Breast epithelium (tissue), 4 donors: ENCODE data around the gene PEX16. TPM values are rescaled to one million over a fixed set of nuclear protein-coding genes. Genes with fewer than 3 reads are reported as not detected.

Experiments
- DNase-seq, 2 donors: peaks; one replicate each; pipeline ENCODE4 v3.0.0-alpha.2; 2019; ENCODE audit warnings: low spot score in 2 of 2
- H3K27ac ChIP-seq, 2 donors: fragments of 200-600 bp; sonication (generic) in 1 of 2; one replicate each; pipeline ENCODE4 v1.5.1; 2016 to 2019; ENCODE audit warnings: mild to moderate bottlenecking in 1 of 2
- H3K27me3 ChIP-seq, 2 donors: fragments of 200-600 bp; sonication (generic) in 1 of 2; one replicate each; pipeline versions ENCODE4 v1.5.1 to v1.6.0; 2017 to 2019; ENCODE audit warnings: control low read depth in 1 of 2, mild to moderate bottlenecking in 1 of 2
- H3K36me3 ChIP-seq: fragments of 200-600 bp; one replicate; pipeline ENCODE4 v1.5.1; 2019
- H3K4me1 ChIP-seq, 2 donors: fragments of 200-600 bp; sonication (generic); one replicate each; pipeline ENCODE4 v1.5.1; 2016 to 2019; ENCODE audit warnings: control low read depth in 1 of 2
- H3K4me3 ChIP-seq, 3 donors: fragments of 200-600 bp; sonication (generic); 1 replicate in 2 of 3; 2 replicates in 1 of 3; pipeline ENCODE4 v1.5.1; 2016 to 2019; ENCODE audit warnings: mild to moderate bottlenecking in 3 of 3, moderate library complexity in 2 of 3
- H3K9me3 ChIP-seq, 2 donors: fragments of 200-600 bp; sonication (generic) in 1 of 2; one replicate each; pipeline ENCODE4 v1.5.1; 2016 to 2019; ENCODE audit warnings: control low read depth in 1 of 2
- CTCF ChIP-seq, 3 donors: fragments of 450-650 bp; IDR thresholded peaks; one replicate each; pipeline ENCODE4 v1.5.1; 2016 to 2017; ENCODE audit warnings: antibody characterized with exemption in 3 of 3, mild to moderate bottlenecking in 3 of 3, moderate library complexity in 3 of 3
- POLR2A ChIP-seq: fragments of 450-650 bp; IDR thresholded peaks from one replicate; pipeline ENCODE4 v1.6.1; 2016; ENCODE audit warnings: antibody characterized with exemption, mild to moderate bottlenecking, moderate library complexity
- POLR2AphosphoS5 ChIP-seq, 3 donors: sonication (generic); formaldehyde crosslinking; IDR thresholded peaks; one replicate each; pipeline ENCODE4 v1.6.1; 2017; ENCODE audit warnings: antibody characterized with exemption in 3 of 3
- intact Hi-C: fragments of 100-400 bp; cut with DNase I; formaldehyde crosslinking; loops from one replicate; pipeline ENCODE4 v1.15.1; 2023; ENCODE audit warnings: low total_unique reads
- total RNA-seq, 3 donors: library from RNA; depleted of rRNA; stranded (reverse); fragments of >200 nt; gene quantifications; one replicate each; pipeline ENCODE4 v1.1.0, GENCODE V29; 2016

The PEX16 gene
- total RNA-seq, 3 donors from 2014 or later = 22.1 to 32.8 (median 25.6) TPM

- Histone ChIP-seq H3K36me3 (no peaks in the 10 kb centered on the region), H3K27me3 (no peaks in the 10 kb centered on the region), H3K9me3 (no peaks in the 10 kb centered on the region), H3K27ac (no peak overlapping the region), H3K4me1 (no peaks in the 10 kb centered on the region), H3K4me3 (no peak overlapping the region)
- intact Hi-C loops = no loop called here
- no peak for TF ChIP-seq POLR2AphosphoS5 (IDR thresholded peaks at IDR 0.05)
- no peak for TF ChIP-seq POLR2A
- TF ChIP-seq CTCF (IDR thresholded peaks at IDR 0.05) = no peak
- no peak for DNase-seq
Observed at GRCh38 chr11:45949992-45950407, 32.3 kb upstream of the PEX16 start.

- no peaks in the 10 kb centered on the region for H3K9me3 ChIP-seq
- H3K4me3 ChIP-seq = no peak overlapping the region
- intact Hi-C loops = no loop called here
- no peaks in the 10 kb centered on the region for H3K27me3 ChIP-seq
- no peaks in the 10 kb centered on the region for H3K36me3 ChIP-seq
- TF ChIP-seq POLR2AphosphoS5 (IDR thresholded peaks at IDR 0.05) (no peak), CTCF (IDR thresholded peaks at IDR 0.05) (no peak), POLR2A (no peak)
- H3K4me1 ChIP-seq = no peaks in the 10 kb centered on the region
- H3K27ac ChIP-seq = no peak overlapping the region
- DNase-seq = no peak
Observed at GRCh38 chr11:45948356-45948755, 30.7 kb upstream of the PEX16 start.

GRCh38 chr11:45947885-45948284 is 30.2 kb upstream of the PEX16 start:
- TF ChIP-seq POLR2A = no peak
- TF ChIP-seq POLR2AphosphoS5 (IDR thresholded peaks at IDR 0.05) = no peak
- no peak for TF ChIP-seq CTCF (IDR thresholded peaks at IDR 0.05)

GRCh38 chr11:45945397-45945999 is 27.8 kb upstream of the PEX16 start:
- no peak for TF ChIP-seq POLR2AphosphoS5 (IDR thresholded peaks at IDR 0.05)
- no peak for TF ChIP-seq CTCF (IDR thresholded peaks at IDR 0.05)
- TF ChIP-seq POLR2A = no peak
- Histone ChIP-seq H3K4me3 (no peak overlapping the region), H3K27me3 (no peaks in the 10 kb centered on the region), H3K9me3 (no peaks in the 10 kb centered on the region), H3K36me3 (no peaks in the 10 kb centered on the region), H3K27ac (no peak overlapping the region), H3K4me1 (no peaks in the 10 kb centered on the region)
- intact Hi-C loops = no loop called here
- no peak for DNase-seq

More at GRCh38 chr11:45947885-45948284, 30.2 kb upstream of the PEX16 start:
- H3K27ac ChIP-seq = no peak overlapping the region
- no peak overlapping the region for H3K4me3 ChIP-seq
- no peaks in the 10 kb centered on the region for H3K27me3 ChIP-seq
- H3K36me3 ChIP-seq = no peaks in the 10 kb centered on the region
- DNase-seq = no peak
- no peaks in the 10 kb centered on the region for H3K4me1 ChIP-seq
- H3K9me3 ChIP-seq = no peaks in the 10 kb centered on the region
- intact Hi-C loops = no loop called here

GRCh38 chr11:45942381-45942780 is 24.7 kb upstream of the PEX16 start:
- H3K36me3 ChIP-seq = no peaks in the 10 kb centered on the region
- no peak for DNase-seq
- intact Hi-C loops = no loop called here
- TF ChIP-seq POLR2AphosphoS5 (IDR thresholded peaks at IDR 0.05) (no peak), CTCF (IDR thresholded peaks at IDR 0.05) (no peak), POLR2A (no peak)
- no peaks in the 10 kb centered on the region for H3K9me3 ChIP-seq
- H3K27ac ChIP-seq = no peak overlapping the region
- H3K4me3 ChIP-seq = no peak overlapping the region
- H3K27me3 ChIP-seq = no peaks in the 10 kb centered on the region
- H3K4me1 ChIP-seq = no peaks in the 10 kb centered on the region
